Measurements from ENCODE around the gene LZTS3.

GRCh38 chr20:3175270-3175669, 1.9 kb upstream of the LZTS3 start:
- no peak for TF ChIP-seq CTCF (IDR thresholded peaks at IDR 0.05; ENCODE audit: low read depth, low read length, poor library complexity, severe bottlenecking)
- 0 out of 2 replicates have a peak, but pooled peaks have one; percentile 7 for TF ChIP-seq EZH2phosphoT487 (IDR thresholded peaks at IDR 0.05; ENCODE audit: borderline replicate concordance, low read length)

Measured in DOHH2 (cell line).